ENCODE data around the gene ROBO3. TPM values are rescaled to one million over a fixed set of nuclear protein-coding genes. Genes with fewer than 3 reads are reported as not detected.

Gene ROBO3
- total RNA-seq, 4 donors from 2014 or later: 5.0 to 10.8 (median 8.5) TPM

GRCh38 chr11:124859171-124859570 lies 6.1 kb upstream of the ROBO3 start:
- WGBS: 92% methylated on average over 2 of the region's 2 CpGs
- H3K4me3 ChIP-seq: no peak overlapping the region
- TF ChIP-seq CTCF (IDR thresholded peaks at IDR 0.05): no peak
- no peak for TF ChIP-seq POLR2AphosphoS5 (IDR thresholded peaks at IDR 0.05)
- no peak for TF ChIP-seq POLR2A (IDR thresholded peaks at IDR 0.05; ENCODE audit: low read depth)
- no peak for TF ChIP-seq EP300 (IDR thresholded peaks at IDR 0.05)
- H3K27me3 ChIP-seq: peaks cover 0 to 80% (median 34%) of the 10 kb centered on the region in 4 donors
- peaks cover 9 to 18% (median 16%) of the 10 kb centered on the region in 4 donors for H3K4me1 ChIP-seq
- no peaks in the 10 kb centered on the region for H3K36me3 ChIP-seq
- H3K9me3 ChIP-seq: peaks cover 0 to 5% (median 2%) of the 10 kb centered on the region in 4 donors
- DNase-seq (ENCODE audit: extremely low spot score): no peak
- intact Hi-C loops (cut with DNase I): no loop called here
- no peak overlapping the region for H3K27ac ChIP-seq (replicated peaks in 1 of 4)

- H3K4me3 ChIP-seq: no peak overlapping the region
- TF ChIP-seq EP300 (IDR thresholded peaks at IDR 0.05) (no peak), POLR2AphosphoS5 (IDR thresholded peaks at IDR 0.05) (no peak), CTCF (IDR thresholded peaks at IDR 0.05) (no peak), POLR2A (IDR thresholded peaks at IDR 0.05; ENCODE audit: low read depth) (no peak)
- WGBS: 21% methylated on average over 4 of the region's 4 CpGs
- no peak for DNase-seq (ENCODE audit: extremely low spot score)
- H3K27ac ChIP-seq (replicated peaks in 1 of 4): no peak overlapping the region
- no peaks in the 10 kb centered on the region for H3K36me3 ChIP-seq
- H3K4me1 ChIP-seq: peaks cover 30 to 43% (median 37%) of the 10 kb centered on the region in 4 donors
- intact Hi-C loops (cut with DNase I): no loop called here
- H3K27me3 ChIP-seq: peaks cover 5 to 91% (median 58%) of the 10 kb centered on the region in 4 donors
- no peaks in the 10 kb centered on the region for H3K9me3 ChIP-seq
These were observed 3.6 kb upstream of the ROBO3 start for GRCh38 chr11:124861670-124862069.

- no peak overlapping the region for H3K27ac ChIP-seq (replicated peaks in 1 of 4)
- intact Hi-C loops (cut with DNase I): no loop called here
- H3K36me3 ChIP-seq: no peaks in the 10 kb centered on the region
- 4% methylated on average over 24 of the region's 31 CpGs for WGBS
- H3K27me3 ChIP-seq: peaks cover 5 to 98% (median 72%) of the 10 kb centered on the region in 4 donors
- no peak for DNase-seq (ENCODE audit: extremely low spot score)
- H3K4me1 ChIP-seq: peaks cover 40 to 57% (median 49%) of the 10 kb centered on the region in 4 donors
- peak overlapping the region; percentile 27 to 53 (median 38) for H3K4me3 ChIP-seq
- TF ChIP-seq POLR2A (IDR thresholded peaks at IDR 0.05; ENCODE audit: low read depth) (no peak), POLR2AphosphoS5 (IDR thresholded peaks at IDR 0.05) (peak in 1 of 2 donors; percentile 24)
- no peaks in the 10 kb centered on the region for H3K9me3 ChIP-seq
These were observed 2.0 kb upstream of the ROBO3 start for GRCh38 chr11:124863137-124863825.

- intact Hi-C loops (cut with DNase I): no loop called here
- 11% methylated on average over 3 of the region's 9 CpGs for WGBS
- DNase-seq (ENCODE audit: extremely low spot score): no peak
- H3K9me3 ChIP-seq: no peaks in the 10 kb centered on the region
- TF ChIP-seq CTCF (IDR thresholded peaks at IDR 0.05): no peak
- TF ChIP-seq EP300 (IDR thresholded peaks at IDR 0.05): no peak
- no peak for TF ChIP-seq POLR2A (IDR thresholded peaks at IDR 0.05; ENCODE audit: low read depth)
- TF ChIP-seq POLR2AphosphoS5 (IDR thresholded peaks at IDR 0.05): no peak
- H3K36me3 ChIP-seq: no peaks in the 10 kb centered on the region
- peaks cover 5 to 100% (median 77%) of the 10 kb centered on the region in 4 donors for H3K27me3 ChIP-seq
- no peak overlapping the region for H3K4me3 ChIP-seq
- no peak overlapping the region for H3K27ac ChIP-seq (replicated peaks in 1 of 4)
- peaks cover 44 to 62% (median 53%) of the 10 kb centered on the region in 4 donors for H3K4me1 ChIP-seq
These were observed 1.4 kb upstream of the ROBO3 start for GRCh38 chr11:124863826-124864165.

- peaks cover 49 to 67% (median 58%) of the 10 kb centered on the region in 4 donors for H3K4me1 ChIP-seq
These were observed 898 bp upstream of the ROBO3 start for GRCh38 chr11:124864176-124864891.

More at GRCh38 chr11:124864176-124864891, 898 bp upstream of the ROBO3 start:
- intact Hi-C loops (cut with DNase I): no loop called here
- Histone ChIP-seq H3K4me3 (no peak overlapping the region), H3K27me3 (peaks cover 5 to 100% (median 82%) of the 10 kb centered on the region in 4 donors), H3K27ac (replicated peaks in 1 of 4) (no peak overlapping the region), H3K9me3 (no peaks in the 10 kb centered on the region), H3K36me3 (no peaks in the 10 kb centered on the region)
- no peak for DNase-seq (ENCODE audit: extremely low spot score)
- no peak for TF ChIP-seq POLR2A (IDR thresholded peaks at IDR 0.05; ENCODE audit: low read depth)
- no peak for TF ChIP-seq POLR2AphosphoS5 (IDR thresholded peaks at IDR 0.05)
- TF ChIP-seq EP300 (IDR thresholded peaks at IDR 0.05): no peak
- TF ChIP-seq CTCF (IDR thresholded peaks at IDR 0.05): no peak
- WGBS: 15% methylated on average over 18 of the region's 18 CpGs
